ENCODE data around the gene TAS1R3.

DNA sequence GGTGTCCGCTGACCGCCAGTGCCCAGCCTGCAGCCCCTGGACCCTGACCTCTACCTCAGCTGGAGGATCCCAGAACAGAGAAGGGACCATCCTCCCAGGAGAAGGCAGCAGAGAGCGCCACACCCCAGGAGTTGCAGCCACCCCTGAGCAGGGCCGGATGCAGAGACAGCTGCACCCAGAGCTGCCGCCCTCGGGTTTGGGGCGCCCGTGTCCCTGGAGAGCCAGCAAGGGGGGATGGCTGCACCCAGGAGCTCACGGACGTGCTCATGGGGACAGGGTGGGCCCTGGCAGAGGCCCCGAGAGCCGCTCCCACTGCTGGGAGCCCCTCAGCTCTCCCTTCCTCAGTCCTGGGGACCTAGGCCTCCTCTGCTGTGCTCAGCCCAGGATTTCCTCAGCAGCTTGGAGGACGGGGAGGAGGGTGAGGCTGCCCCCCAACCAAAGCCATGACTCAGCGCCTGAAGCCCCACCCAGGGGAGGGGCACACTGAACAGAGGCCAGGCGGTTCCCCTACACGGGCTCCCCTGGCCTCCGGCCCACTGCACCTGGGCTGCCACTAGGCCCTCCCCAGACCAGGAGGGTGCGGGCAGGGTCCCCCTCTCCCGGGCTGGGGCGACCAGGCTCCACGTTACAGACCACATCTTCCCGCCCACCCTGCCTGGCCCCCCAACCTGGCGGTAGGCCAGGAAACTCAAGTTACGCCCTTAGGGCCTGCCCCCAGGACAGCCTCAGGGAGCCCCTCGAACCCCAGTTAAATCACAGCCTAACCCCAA is 25.6 kb upstream of the TAS1R3 start:
- no peak for TF ChIP-seq CTCF (IDR thresholded peaks at IDR 0.05)
- no peak for TF ChIP-seq EP300 (IDR thresholded peaks at IDR 0.05)
- TF ChIP-seq POLR2A (IDR thresholded peaks at IDR 0.05): no peak
